Measurements from ENCODE around the gene MLLT3.

Gene MLLT3

DNA sequence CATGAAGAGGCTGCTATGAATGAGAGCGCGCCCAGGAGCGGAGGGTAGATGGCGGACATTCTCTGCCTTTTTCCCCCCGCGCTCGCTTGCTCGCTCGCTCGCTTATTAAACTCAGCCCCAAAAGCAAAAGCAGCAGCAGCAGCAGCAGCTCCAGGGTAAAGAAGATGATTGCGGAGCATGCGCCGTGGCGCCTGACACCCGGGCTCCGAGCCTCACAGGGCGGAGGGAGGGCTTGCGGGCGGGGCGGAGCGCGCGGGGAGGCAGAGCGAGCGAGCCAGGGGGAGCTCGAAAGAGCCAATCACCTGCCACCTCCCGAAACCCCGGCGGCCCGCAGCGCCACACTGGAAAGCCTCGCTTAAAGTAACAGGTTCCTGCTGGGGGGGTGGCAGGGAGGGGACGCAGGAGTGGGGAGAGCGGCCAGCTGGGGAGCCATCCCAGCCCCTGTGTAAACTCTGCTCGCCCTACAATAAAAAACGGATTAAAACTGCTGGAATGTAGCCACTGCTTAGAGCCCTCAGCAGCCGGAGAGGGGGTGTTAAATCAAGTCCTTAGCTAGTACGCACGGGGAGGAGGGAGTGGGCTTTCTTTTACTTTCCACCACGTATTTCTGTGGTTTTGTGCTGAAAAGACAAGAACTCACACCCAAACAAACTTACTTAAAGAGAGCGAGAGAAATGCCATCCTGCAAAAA, at the start of gene MLLT3:
MLLT3 (minus strand) TSS at position 170 of the 691 bp plus-strand sequence.
- Histone ChIP-seq H3K4me3 (ENCODE audit: low read depth in 1 of 2, low read length in 2 of 2) (peak within 1 kb of the TSS; percentile 78 to 89), H3K4me2 (ENCODE audit: insufficient read depth, low read length) (peak within 1 kb of the TSS; percentile 96), H3K27ac (ENCODE audit: low read length) (peak within 1 kb of the TSS; percentile 81), H3K4me1 (ENCODE audit: insufficient read depth, low read length) (peaks cover 55% of the 10 kb centered on the region), H3K27me3 (ENCODE audit: insufficient read depth, low read length, poor library complexity) (peaks cover 7% of the 10 kb centered on the region), H4K20me1 (ENCODE audit: insufficient read depth, low read length) (peaks cover 12% of the 10 kb centered on the region), H2AFZ (ENCODE audit: low read depth, low read length) (peak within 1 kb of the TSS; percentile 84), H3K9me3 (ENCODE audit: insufficient read depth, low read length, severe bottlenecking) (no peaks in the 10 kb centered on the region), H3K79me2 (ENCODE audit: insufficient read depth, low read length) (peaks cover 43% of the 10 kb centered on the region), H3K36me3 (ENCODE audit: insufficient read depth, low read length) (peaks cover 7% of the 10 kb centered on the region; the same call in 1 of the 2 replicates), H3K9ac (ENCODE audit: low read depth, low read length) (peak within 1 kb of the TSS; percentile 84)
- TF ChIP-seq, protein P1, sequence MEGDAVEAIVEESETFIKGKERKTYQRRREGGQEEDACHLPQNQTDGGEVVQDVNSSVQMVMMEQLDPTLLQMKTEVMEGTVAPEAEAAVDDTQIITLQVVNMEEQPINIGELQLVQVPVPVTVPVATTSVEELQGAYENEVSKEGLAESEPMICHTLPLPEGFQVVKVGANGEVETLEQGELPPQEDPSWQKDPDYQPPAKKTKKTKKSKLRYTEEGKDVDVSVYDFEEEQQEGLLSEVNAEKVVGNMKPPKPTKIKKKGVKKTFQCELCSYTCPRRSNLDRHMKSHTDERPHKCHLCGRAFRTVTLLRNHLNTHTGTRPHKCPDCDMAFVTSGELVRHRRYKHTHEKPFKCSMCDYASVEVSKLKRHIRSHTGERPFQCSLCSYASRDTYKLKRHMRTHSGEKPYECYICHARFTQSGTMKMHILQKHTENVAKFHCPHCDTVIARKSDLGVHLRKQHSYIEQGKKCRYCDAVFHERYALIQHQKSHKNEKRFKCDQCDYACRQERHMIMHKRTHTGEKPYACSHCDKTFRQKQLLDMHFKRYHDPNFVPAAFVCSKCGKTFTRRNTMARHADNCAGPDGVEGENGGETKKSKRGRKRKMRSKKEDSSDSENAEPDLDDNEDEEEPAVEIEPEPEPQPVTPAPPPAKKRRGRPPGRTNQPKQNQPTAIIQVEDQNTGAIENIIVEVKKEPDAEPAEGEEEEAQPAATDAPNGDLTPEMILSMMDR (IDR thresholded peaks at IDR 0.05; ENCODE audit: borderline replicate concordance, extremely low read depth, low read length, poor library complexity, severe bottlenecking): peak; percentile 18
- no peak for TF ChIP-seq EZH2 (IDR thresholded peaks at IDR 0.05; ENCODE audit: borderline replicate concordance, low read depth, low read length, severe bottlenecking)
- peak; percentile 97 for DNase-seq
- peak; percentile 79 for ATAC-seq (ENCODE audit: insufficient read depth, low read depth)

DNA sequence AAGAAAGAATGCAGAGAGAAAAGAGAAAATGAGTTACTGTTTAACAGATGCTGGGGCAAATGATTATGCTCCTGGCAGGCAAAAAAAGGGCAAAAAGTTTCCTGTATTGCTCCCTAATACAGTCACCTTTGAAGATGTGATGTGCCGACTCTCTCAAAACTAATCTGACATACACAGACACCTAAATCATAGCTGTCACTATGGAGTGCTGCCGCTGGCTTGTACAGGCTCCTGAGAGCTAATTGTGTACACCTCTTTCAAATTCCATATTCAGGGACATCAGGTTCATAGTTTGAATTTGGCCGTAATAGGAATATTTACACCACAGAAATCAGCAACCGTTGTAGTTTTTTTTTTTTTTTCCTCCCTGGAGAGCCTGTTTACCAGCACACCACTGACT, 49.3 kb upstream of the MLLT3 start:
- Histone ChIP-seq H3K4me1 (ENCODE audit: insufficient read depth, low read length) (no peaks in the 10 kb centered on the region), H3K4me2 (ENCODE audit: insufficient read depth, low read length) (no peak overlapping the region), H3K79me2 (ENCODE audit: insufficient read depth, low read length) (peaks cover 21% of the 10 kb centered on the region), H3K4me3 (ENCODE audit: low read depth in 1 of 2, low read length in 2 of 2) (no peak overlapping the region), H3K27ac (ENCODE audit: low read length) (no peak overlapping the region), H4K20me1 (ENCODE audit: insufficient read depth, low read length) (0 out of 2 replicates have a peak, but pooled peaks cover 3% of the 10 kb centered on the region), H3K9me3 (ENCODE audit: insufficient read depth, low read length, severe bottlenecking) (no peaks in the 10 kb centered on the region), H3K27me3 (ENCODE audit: insufficient read depth, low read length, poor library complexity) (no peaks in the 10 kb centered on the region), H2AFZ (ENCODE audit: low read depth, low read length) (no peak overlapping the region), H3K36me3 (ENCODE audit: insufficient read depth, low read length) (no peaks in the 10 kb centered on the region), H3K9ac (ENCODE audit: low read depth, low read length) (no peak overlapping the region)
- TF ChIP-seq, protein P1 (IDR thresholded peaks at IDR 0.05; ENCODE audit: borderline replicate concordance, extremely low read depth, low read length, poor library complexity, severe bottlenecking): no peak
- TF ChIP-seq EZH2 (IDR thresholded peaks at IDR 0.05; ENCODE audit: borderline replicate concordance, low read depth, low read length, severe bottlenecking): no peak
- ATAC-seq (ENCODE audit: insufficient read depth, low read depth): no peak
- no peak for DNase-seq

DNA sequence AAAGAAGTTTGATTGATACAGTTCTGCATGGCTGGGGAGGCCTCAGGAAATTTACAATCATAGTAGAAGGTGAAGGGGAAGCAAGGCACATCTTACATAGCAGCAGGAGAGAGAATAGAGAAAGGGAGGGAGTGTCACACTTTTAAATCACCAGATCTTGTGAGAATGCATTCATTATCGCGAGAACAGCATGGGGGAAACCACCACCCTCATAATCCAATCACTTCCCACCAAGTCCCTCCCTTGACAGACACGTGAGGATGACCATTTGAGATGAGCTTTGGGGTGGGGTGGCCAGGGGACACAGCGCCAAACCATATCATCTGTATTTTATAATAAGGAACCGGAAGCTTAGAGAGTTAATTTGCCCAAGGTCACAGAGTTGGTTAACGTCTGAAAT, 48.1 kb upstream of the MLLT3 start:
- no peaks in the 10 kb centered on the region for H3K4me1 ChIP-seq (ENCODE audit: insufficient read depth, low read length)
- ATAC-seq (ENCODE audit: insufficient read depth, low read depth) (no peak), DNase-seq (no peak)
- no peak overlapping the region for H3K27ac ChIP-seq (ENCODE audit: low read length)
- peaks cover 28% of the 10 kb centered on the region for H3K79me2 ChIP-seq (ENCODE audit: insufficient read depth, low read length)
- H2AFZ ChIP-seq (ENCODE audit: low read depth, low read length): no peak overlapping the region
- no peak overlapping the region for H3K4me3 ChIP-seq (ENCODE audit: low read depth in 1 of 2, low read length in 2 of 2)
- no peak overlapping the region for H3K9ac ChIP-seq (ENCODE audit: low read depth, low read length)
- no peaks in the 10 kb centered on the region for H3K9me3 ChIP-seq (ENCODE audit: insufficient read depth, low read length, severe bottlenecking)
- H3K4me2 ChIP-seq (ENCODE audit: insufficient read depth, low read length): no peak overlapping the region
- no peaks in the 10 kb centered on the region for H3K36me3 ChIP-seq (ENCODE audit: insufficient read depth, low read length)
- H4K20me1 ChIP-seq (ENCODE audit: insufficient read depth, low read length): 0 out of 2 replicates have a peak, but pooled peaks cover 3% of the 10 kb centered on the region
- no peak for TF ChIP-seq EZH2 (IDR thresholded peaks at IDR 0.05; ENCODE audit: borderline replicate concordance, low read depth, low read length, severe bottlenecking)
- TF ChIP-seq, protein P1 (IDR thresholded peaks at IDR 0.05; ENCODE audit: borderline replicate concordance, extremely low read depth, low read length, poor library complexity, severe bottlenecking): no peak
- no peaks in the 10 kb centered on the region for H3K27me3 ChIP-seq (ENCODE audit: insufficient read depth, low read length, poor library complexity)

Data from DND-41 (cell line).